D721Med (cell line): ENCODE data around the gene MED15.

ENCODE experiments used
- DNase-seq: peaks from one replicate; pipeline ENCODE4 v3.0.0; 2011; ENCODE audit warnings: low spot score; ENCODE audit not compliant: insufficient read length
- FAIRE-seq: peaks from 2 replicates; lab custom pipeline; 2011; peaks lifted over from hg19 to GRCh38; lab: Jason Lieb, UNC
- CTCF ChIP-seq: IDR thresholded peaks from 2 replicates; pipeline ENCODE4 v1.5.1; 2012; ENCODE audit warnings: mild to moderate bottlenecking, control low read depth; ENCODE audit not compliant: insufficient read depth; ENCODE audit errors: missing control alignments

The MED15 gene

GRCh38 chr22:20611418-20611817 is 104.0 kb downstream of the MED15 start:
- no peak for TF ChIP-seq CTCF
- no peak for DNase-seq
- no peak for FAIRE-seq

- FAIRE-seq (no peak), DNase-seq (no peak)
- TF ChIP-seq CTCF = no peak
These were observed 105.9 kb downstream of the MED15 start for GRCh38 chr22:20613301-20613700.

- TF ChIP-seq CTCF = no peak
- FAIRE-seq (no peak), DNase-seq (no peak)
These were observed 107.6 kb downstream of the MED15 start for GRCh38 chr22:20615021-20615420.

- DNase-seq (no peak), FAIRE-seq (no peak)
- TF ChIP-seq CTCF = no peak
These were observed 108.4 kb downstream of the MED15 start for GRCh38 chr22:20615533-20616450.

GRCh38 chr22:20616451-20617043 is 109.1 kb downstream of the MED15 start:
- DNase-seq (no peak), FAIRE-seq (no peak)

GRCh38 chr22:20618488-20618887 is 111.1 kb downstream of the MED15 start:
- no peak for TF ChIP-seq CTCF
- DNase-seq = no peak
- no peak for FAIRE-seq

More at GRCh38 chr22:20616451-20617043, 109.1 kb downstream of the MED15 start:
- TF ChIP-seq CTCF = no peak
